Smooth muscle cell (in vitro differentiated cells): ENCODE results near the gene CCDC24. TPM values are rescaled to one million over a fixed set of nuclear protein-coding genes. Genes with fewer than 3 reads are reported as not detected.
A peak's percentile ranks its signal among the peaks of the same experiment; 100 is the strongest.

Experiments
- DNase-seq: peaks from one replicate; lab custom pipeline; 2025; ENCODE audit not compliant: unreplicated experiment; lab: John Stamatoyannopoulos, UW
- H2AFZ ChIP-seq: fragments of 200-600 bp; sonication (generic); 2 replicates; pipeline ENCODE4 v1.6.0; 2016; ENCODE audit warnings: antibody characterized with exemption, low read depth, mild to moderate bottlenecking
- H3F3A ChIP-seq: fragments of 200-600 bp; sonication (generic); 2 replicates; pipeline ENCODE4 v1.6.0; 2017; ENCODE audit warnings: antibody characterized with exemption, low read depth
- H3K27ac ChIP-seq: fragments of 200-600 bp; sonication (generic); 2 replicates; pipeline ENCODE4 v1.5.1; 2016; ENCODE audit warnings: low read depth, mild to moderate bottlenecking
- H3K27me3 ChIP-seq: fragments of 200-600 bp; sonication (generic); 2 replicates; pipeline ENCODE4 v1.6.1; 2016; ENCODE audit warnings: low read depth, mild to moderate bottlenecking
- H3K36me3 ChIP-seq: fragments of 200-600 bp; sonication (generic); 2 replicates; pipeline ENCODE4 v1.5.1; 2016; ENCODE audit warnings: low read depth
- H3K4me1 ChIP-seq: fragments of 200-600 bp; sonication (generic); 2 replicates; pipeline ENCODE4 v1.5.1; 2016; ENCODE audit warnings: low read depth
- H3K4me2 ChIP-seq: fragments of 200-600 bp; sonication (generic); 2 replicates; pipeline ENCODE4 v1.6.0; 2016; ENCODE audit warnings: mild to moderate bottlenecking
- H3K4me3 ChIP-seq: fragments of 200-600 bp; sonication (generic); 2 replicates; pipeline ENCODE4 v1.5.1; 2016; ENCODE audit warnings: mild to moderate bottlenecking
- H3K79me2 ChIP-seq: fragments of 200-600 bp; sonication (generic); 2 replicates; pipeline ENCODE4 v1.6.0; 2016; ENCODE audit warnings: low read depth, mild to moderate bottlenecking
- H3K9ac ChIP-seq: fragments of 200-600 bp; sonication (generic); 2 replicates; pipeline ENCODE4 v1.6.0; 2016; ENCODE audit warnings: low read depth
- H3K9me3 ChIP-seq: fragments of 200-600 bp; sonication (generic); replicated peaks from 2 replicates; pipeline ENCODE4 v1.5.1; 2016; ENCODE audit warnings: low read depth
- H4K20me1 ChIP-seq: fragments of 200-600 bp; sonication (generic); 2 replicates; pipeline ENCODE4 v1.6.0; 2016; ENCODE audit warnings: low read depth
- CTCF ChIP-seq: fragments of 200-600 bp; sonication (generic); IDR thresholded peaks from 2 replicates; pipeline ENCODE4 v1.5.1; 2017; ENCODE audit warnings: borderline replicate concordance, mild to moderate bottlenecking, antibody characterized with exemption; ENCODE audit not compliant: insufficient read depth, poor library complexity, severe bottlenecking
- WGBS: methylation state at CpG from one replicate; pipeline ENCODE4 v1.1.7; 2016; ENCODE audit warnings: low lambda C conversion rate; 5-methylcytosine and 5-hydroxymethylcytosine counted together
- polyA plus RNA-seq: library from polyadenylated mRNA; unstranded; fragments of >200 nt; fragmentation: Nextera tagmentation; extraction: Ambion mirVana; gene quantifications from 2 replicates; pipeline ENCODE4 v1.2.1, GENCODE V29; 2016
- total RNA-seq: library from RNA; depleted of rRNA; stranded (reverse); fragments of >200 nt; gene quantifications from 2 replicates; pipeline ENCODE4 v1.2.3, GENCODE V29; 2014

Gene CCDC24
- total and polyA plus RNA-seq, 2 experiments from 2014 or later: 6.5 to 11.4 TPM

- no peaks in the 10 kb centered on the region for H3K27me3 ChIP-seq
- TF ChIP-seq CTCF: no peak
- no peaks in the 10 kb centered on the region for H4K20me1 ChIP-seq
- no peaks in the 10 kb centered on the region for H3K36me3 ChIP-seq
- no peak within 1 kb of the TSS for H3K27ac ChIP-seq
- DNase-seq: peak; percentile 76
- peak within 1 kb of the TSS; percentile 77 for H3K4me3 ChIP-seq
- peaks cover 7% of the 10 kb centered on the region for H3F3A ChIP-seq
- H2AFZ ChIP-seq: peak within 1 kb of the TSS; percentile 65
- peaks cover 13% of the 10 kb centered on the region for H3K4me1 ChIP-seq
- H3K9ac ChIP-seq: peak within 1 kb of the TSS; percentile 70
- under 1% methylated on average over 47 of the region's 47 CpGs for whole genome bisulfite sequencing
- peaks cover 10% of the 10 kb centered on the region for H3K79me2 ChIP-seq
- H3K4me2 ChIP-seq: peak within 1 kb of the TSS; percentile 95
- no peaks in the 10 kb centered on the region for H3K9me3 ChIP-seq
Observed at GRCh38 chr1:43969746-43970466, 21.5 kb upstream of the CCDC24 start, which contains the start of gene DPH2. DPH2 (plus strand) TSS chr1:43970010; CDS start chr1:43970176, 166 bp downstream.

- Histone ChIP-seq H3K27ac (no peak overlapping the region), H3K9me3 (no peaks in the 10 kb centered on the region), H3K27me3 (no peaks in the 10 kb centered on the region), H3K36me3 (no peaks in the 10 kb centered on the region), H3K4me1 (peaks cover 13% of the 10 kb centered on the region), H4K20me1 (peaks cover 2% of the 10 kb centered on the region), H3K79me2 (peaks cover 16% of the 10 kb centered on the region), H3K4me2 (peak overlapping the region; percentile 95), H3F3A (peaks cover 7% of the 10 kb centered on the region), H2AFZ (no peak overlapping the region), H3K4me3 (peak overlapping the region; percentile 77), H3K9ac (peak overlapping the region; percentile 70)
- no peak for TF ChIP-seq CTCF
- WGBS: 55% methylated on average over 5 of the region's 5 CpGs
- no peak for DNase-seq
Observed at GRCh38 chr1:43970502-43970901, 20.9 kb upstream of the CCDC24 start.

- no peak overlapping the region for H3K27ac ChIP-seq
- no peaks in the 10 kb centered on the region for H3K9me3 ChIP-seq
- no peak overlapping the region for H3K9ac ChIP-seq
- no peaks in the 10 kb centered on the region for H3K36me3 ChIP-seq
- DNase-seq: no peak
- peaks cover 20% of the 10 kb centered on the region for H3K79me2 ChIP-seq
- TF ChIP-seq CTCF: no peak
- H4K20me1 ChIP-seq: peaks cover 6% of the 10 kb centered on the region
- no peaks in the 10 kb centered on the region for H3K27me3 ChIP-seq
- H3K4me2 ChIP-seq: peak overlapping the region; percentile 95
- WGBS: 93% methylated on average over 9 of the region's 9 CpGs
- H3F3A ChIP-seq: peaks cover 7% of the 10 kb centered on the region
- H3K4me1 ChIP-seq: peaks cover 16% of the 10 kb centered on the region
- no peak overlapping the region for H2AFZ ChIP-seq
- H3K4me3 ChIP-seq: peak overlapping the region; percentile 77
Observed at GRCh38 chr1:43970911-43971310, 20.5 kb upstream of the CCDC24 start.
